Transverse colon (tissue), 3 donors: ENCODE measurements around the gene MATK.

Source experiments
- CTCF ChIP-seq, 5 experiments: fragments of 200-600 bp in 3 of 5; fragments of 450-650 bp in 2 of 5; sonication (generic) in 3 of 5; IDR thresholded peaks; 1 replicate in 2 of 5; 2 replicates in 3 of 5; pipeline ENCODE4 v1.5.1; 2016 to 2017; ENCODE audit warnings: antibody characterized with exemption in 5 of 5, inconsistent platforms in 3 of 5, mild to moderate bottlenecking in 2 of 5, moderate library complexity in 1 of 5
- POLR2A ChIP-seq: fragments of 450-650 bp; IDR thresholded peaks from one replicate; pipeline ENCODE4 v1.6.1; 2016; ENCODE audit warnings: antibody characterized with exemption, mild to moderate bottlenecking, moderate library complexity

DNA sequence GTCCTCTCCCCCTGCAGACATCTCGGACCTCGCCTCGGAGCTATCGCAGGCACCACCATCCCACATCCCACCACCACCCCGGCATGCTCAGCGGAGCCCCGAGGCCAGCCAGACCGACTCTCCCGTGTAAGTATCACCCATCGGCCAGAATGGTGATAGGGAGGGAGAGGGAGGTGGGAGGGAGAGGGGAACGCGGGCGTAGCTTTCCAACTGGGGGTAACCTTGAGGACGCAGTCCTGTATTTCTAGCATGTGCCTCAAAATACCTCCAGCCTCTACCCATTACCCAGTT, 51.9 kb downstream of the MATK start:
- TF ChIP-seq POLR2A = no peak
- TF ChIP-seq CTCF (IDR thresholded peaks at IDR 0.05) = no peak
